ENCODE measurements around the gene GDF7. TPM values are rescaled to one million over a fixed set of nuclear protein-coding genes. Genes with fewer than 3 reads are reported as not detected.
A peak's percentile ranks its signal among the peaks of the same experiment; 100 is the strongest.

GDF7 gene
- total RNA-seq, 1 donor from 2014 or later: 0.04 TPM

GRCh38 chr2:20650877-20651730, 15.8 kb upstream of the GDF7 start, which contains the start of gene HS1BP3:
HS1BP3 (minus strand) TSS chr2:20651098; CDS start chr2:20651063, 35 bp downstream.
- peak within 1 kb of the TSS; percentile 76 for H3K4me3 ChIP-seq (ENCODE audit: low read depth, low read length)
- DNase-seq (ENCODE audit: low read depth): no peak
- no peak for TF ChIP-seq CTCF (IDR thresholded peaks at IDR 0.05; ENCODE audit: insufficient read depth, low read length, poor library complexity, severe bottlenecking)
- no peaks in the 10 kb centered on the region for H3K27me3 ChIP-seq (ENCODE audit: control insufficient read depth, insufficient read depth, low read length)
- no peaks in the 10 kb centered on the region for H3K36me3 ChIP-seq (ENCODE audit: control insufficient read depth, insufficient read depth, low read length)

- no peak for TF ChIP-seq CTCF (IDR thresholded peaks at IDR 0.05; ENCODE audit: insufficient read depth, low read length, poor library complexity, severe bottlenecking)
- no peak overlapping the region for H3K4me3 ChIP-seq (ENCODE audit: low read depth, low read length)
- H3K36me3 ChIP-seq (ENCODE audit: control insufficient read depth, insufficient read depth, low read length): no peaks in the 10 kb centered on the region
- peaks cover 4% of the 10 kb centered on the region for H3K27me3 ChIP-seq (ENCODE audit: control insufficient read depth, insufficient read depth, low read length)
- DNase-seq (ENCODE audit: low read depth): no peak
Observed at GRCh38 chr2:20651731-20652099, 15.2 kb upstream of the GDF7 start.

GRCh38 chr2:20652141-20652540, 14.8 kb upstream of the GDF7 start:
- no peak for DNase-seq (ENCODE audit: low read depth)
- H3K36me3 ChIP-seq (ENCODE audit: control insufficient read depth, insufficient read depth, low read length): no peaks in the 10 kb centered on the region

GRCh38 chr2:20652673-20653575, 14.0 kb upstream of the GDF7 start:
- H3K4me3 ChIP-seq (ENCODE audit: low read depth, low read length): no peak overlapping the region
- DNase-seq (ENCODE audit: low read depth): no peak
- no peaks in the 10 kb centered on the region for H3K36me3 ChIP-seq (ENCODE audit: control insufficient read depth, insufficient read depth, low read length)
- peaks cover 10% of the 10 kb centered on the region for H3K27me3 ChIP-seq (ENCODE audit: control insufficient read depth, insufficient read depth, low read length)
- no peak for TF ChIP-seq CTCF (IDR thresholded peaks at IDR 0.05; ENCODE audit: insufficient read depth, low read length, poor library complexity, severe bottlenecking)

More at GRCh38 chr2:20652141-20652540, 14.8 kb upstream of the GDF7 start:
- Histone ChIP-seq H3K27me3 (ENCODE audit: control insufficient read depth, insufficient read depth, low read length) (peaks cover 7% of the 10 kb centered on the region), H3K4me3 (ENCODE audit: low read depth, low read length) (no peak overlapping the region)
- TF ChIP-seq CTCF (IDR thresholded peaks at IDR 0.05; ENCODE audit: insufficient read depth, low read length, poor library complexity, severe bottlenecking): no peak

GRCh38 chr2:20653695-20654534, 13.0 kb upstream of the GDF7 start:
- H3K27me3 ChIP-seq (ENCODE audit: control insufficient read depth, insufficient read depth, low read length): peaks cover 10% of the 10 kb centered on the region
- no peak for DNase-seq (ENCODE audit: low read depth)
- H3K36me3 ChIP-seq (ENCODE audit: control insufficient read depth, insufficient read depth, low read length): no peaks in the 10 kb centered on the region
- no peak for TF ChIP-seq CTCF (IDR thresholded peaks at IDR 0.05; ENCODE audit: insufficient read depth, low read length, poor library complexity, severe bottlenecking)
- no peak overlapping the region for H3K4me3 ChIP-seq (ENCODE audit: low read depth, low read length)
